SK-N-SH (cell line): ENCODE data around the gene PARP2.

ENCODE experiments used
- RXRA ChIP-seq: IDR thresholded peaks from 2 replicates; pipeline ENCODE4 v1.4.0; 2012; ENCODE audit warnings: low read depth, mild to moderate bottlenecking, borderline replicate concordance
- SMC3 ChIP-seq: IDR thresholded peaks from 2 replicates; pipeline ENCODE4 v1.6.1; 2012; ENCODE audit warnings: low read depth, low read length, improper control_type of control experiment
- TF ChIP-seq, protein P1 (sequence below): fragments of 150-350 bp; IDR thresholded peaks from 2 replicates; pipeline ENCODE4 v1.6.1; 2017; ENCODE audit warnings: antibody characterized with exemption, low read length, low read depth, borderline replicate concordance
- TF ChIP-seq, protein P2 (sequence below): fragments of 200-600 bp; sonication (generic); IDR thresholded peaks from 2 replicates; pipeline ENCODE4 v1.6.1; 2017; ENCODE audit warnings: antibody characterized with exemption, mild to moderate bottlenecking, moderate library complexity
- TF ChIP-seq, protein P3 (sequence below): IDR thresholded peaks from 2 replicates; pipeline ENCODE4 v1.4.0; 2012; ENCODE audit warnings: low read depth, borderline replicate concordance

DNA sequence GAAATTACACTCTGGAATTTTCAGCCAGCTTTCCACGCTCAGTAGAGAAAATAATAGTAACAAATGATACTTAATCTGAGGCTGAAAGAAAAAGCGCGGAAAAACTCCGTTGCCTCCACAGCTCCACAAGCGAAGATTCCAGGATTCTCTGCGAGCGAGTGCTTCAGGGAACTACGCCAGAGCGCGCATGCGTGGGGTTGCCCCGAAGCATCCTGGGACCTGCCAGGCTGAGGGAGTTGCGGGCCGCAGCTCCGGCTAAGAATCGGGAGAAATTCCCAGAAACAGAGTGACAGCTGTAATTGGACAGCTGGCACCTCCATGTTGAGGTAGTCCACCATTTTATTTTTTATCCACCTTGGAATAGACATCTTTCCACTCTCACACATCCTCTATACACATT lies 25.7 kb upstream of the PARP2 start:
- TF ChIP-seq, protein P1, sequence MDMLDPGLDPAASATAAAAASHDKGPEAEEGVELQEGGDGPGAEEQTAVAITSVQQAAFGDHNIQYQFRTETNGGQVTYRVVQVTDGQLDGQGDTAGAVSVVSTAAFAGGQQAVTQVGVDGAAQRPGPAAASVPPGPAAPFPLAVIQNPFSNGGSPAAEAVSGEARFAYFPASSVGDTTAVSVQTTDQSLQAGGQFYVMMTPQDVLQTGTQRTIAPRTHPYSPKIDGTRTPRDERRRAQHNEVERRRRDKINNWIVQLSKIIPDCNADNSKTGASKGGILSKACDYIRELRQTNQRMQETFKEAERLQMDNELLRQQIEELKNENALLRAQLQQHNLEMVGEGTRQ: no peak
- TF ChIP-seq, protein P2, sequence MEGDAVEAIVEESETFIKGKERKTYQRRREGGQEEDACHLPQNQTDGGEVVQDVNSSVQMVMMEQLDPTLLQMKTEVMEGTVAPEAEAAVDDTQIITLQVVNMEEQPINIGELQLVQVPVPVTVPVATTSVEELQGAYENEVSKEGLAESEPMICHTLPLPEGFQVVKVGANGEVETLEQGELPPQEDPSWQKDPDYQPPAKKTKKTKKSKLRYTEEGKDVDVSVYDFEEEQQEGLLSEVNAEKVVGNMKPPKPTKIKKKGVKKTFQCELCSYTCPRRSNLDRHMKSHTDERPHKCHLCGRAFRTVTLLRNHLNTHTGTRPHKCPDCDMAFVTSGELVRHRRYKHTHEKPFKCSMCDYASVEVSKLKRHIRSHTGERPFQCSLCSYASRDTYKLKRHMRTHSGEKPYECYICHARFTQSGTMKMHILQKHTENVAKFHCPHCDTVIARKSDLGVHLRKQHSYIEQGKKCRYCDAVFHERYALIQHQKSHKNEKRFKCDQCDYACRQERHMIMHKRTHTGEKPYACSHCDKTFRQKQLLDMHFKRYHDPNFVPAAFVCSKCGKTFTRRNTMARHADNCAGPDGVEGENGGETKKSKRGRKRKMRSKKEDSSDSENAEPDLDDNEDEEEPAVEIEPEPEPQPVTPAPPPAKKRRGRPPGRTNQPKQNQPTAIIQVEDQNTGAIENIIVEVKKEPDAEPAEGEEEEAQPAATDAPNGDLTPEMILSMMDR: no peak
- no peak for TF ChIP-seq RXRA
- TF ChIP-seq, protein P3, sequence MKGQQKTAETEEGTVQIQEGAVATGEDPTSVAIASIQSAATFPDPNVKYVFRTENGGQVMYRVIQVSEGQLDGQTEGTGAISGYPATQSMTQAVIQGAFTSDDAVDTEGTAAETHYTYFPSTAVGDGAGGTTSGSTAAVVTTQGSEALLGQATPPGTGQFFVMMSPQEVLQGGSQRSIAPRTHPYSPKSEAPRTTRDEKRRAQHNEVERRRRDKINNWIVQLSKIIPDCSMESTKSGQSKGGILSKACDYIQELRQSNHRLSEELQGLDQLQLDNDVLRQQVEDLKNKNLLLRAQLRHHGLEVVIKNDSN: no peak
- TF ChIP-seq SMC3: no peak
